SK-N-MC (cell line): ENCODE results near the gene KRTAP9-7.
"Not testable (repeated sequence)": the region's sequence is repeated elsewhere in the genome, so short reads cannot be mapped to it uniquely, and the experiment has no call there.

ENCODE experiments used
- DNase-seq: peaks from one replicate; pipeline ENCODE4 v3.0.0-alpha.2; 2011; ENCODE audit warnings: low read depth, low spot score
- H3K27ac ChIP-seq: fragments of 200-600 bp; sonication (generic); 2 replicates; pipeline ENCODE4 v1.5.1; 2016; ENCODE audit warnings: mixed run types
- H3K36me3 ChIP-seq: fragments of 200-600 bp; sonication (generic); 2 replicates; pipeline ENCODE4 v1.6.1; 2017; ENCODE audit warnings: antibody characterized with exemption, low read length, mixed read lengths; ENCODE audit not compliant: insufficient read depth
- H3K4me3 ChIP-seq: fragments of 200-600 bp; sonication (generic); 2 replicates; pipeline ENCODE4 v1.5.1; 2016
- H3K9ac ChIP-seq: fragments of 200-600 bp; sonication (generic); 2 replicates; pipeline ENCODE4 v1.8.0; 2017; ENCODE audit warnings: mixed run types, mixed read lengths; ENCODE audit not compliant: insufficient read length
- H3K9me3 ChIP-seq: fragments of 200-600 bp; sonication (generic); 2 replicates; pipeline ENCODE4 v1.6.1; 2017; ENCODE audit warnings: low read depth, mild to moderate bottlenecking, antibody characterized with exemption, low read length, moderate library complexity, mixed read lengths
- EZH2 ChIP-seq: fragments of 200-600 bp; sonication (generic); IDR thresholded peaks from one replicate; pipeline ENCODE4 v1.6.1; 2017; ENCODE audit warnings: antibody characterized with exemption
- FOXP2 ChIP-seq: optimal IDR thresholded peaks from 2 replicates; pipeline ENCODE3; 2011; ENCODE audit warnings: mild to moderate bottlenecking, moderate library complexity; ENCODE audit not compliant: insufficient read depth; ENCODE audit errors: extremely low read length, control extremely low read depth
- POLR2AphosphoS5 ChIP-seq: IDR thresholded peaks from 2 replicates; pipeline ENCODE4 v1.6.1; 2012; ENCODE audit warnings: mild to moderate bottlenecking, low read depth, low read length, borderline replicate concordance

Gene KRTAP9-7

GRCh38 chr17:41275648-41276190, at the start of gene KRTAP9-7:
Gene KRTAP9-7, plus strand, starts transcription at chr17:41275698. Its CDS starts 0 bp downstream, at chr17:41275698.
- H3K27ac ChIP-seq, H3K36me3 ChIP-seq, H3K4me3 ChIP-seq, H3K9me3 ChIP-seq, DNase-seq, H3K9ac ChIP-seq: not testable (repeated sequence)

GRCh38 chr17:41226051-41226450, 49.4 kb upstream of the KRTAP9-7 start:
- TF ChIP-seq EZH2 = no peak
- no peak for TF ChIP-seq FOXP2
- no peak for TF ChIP-seq POLR2AphosphoS5
- Histone ChIP-seq H3K9me3 (no peaks in the 10 kb centered on the region), H3K4me3 (no peak overlapping the region), H3K27ac (no peak overlapping the region), H3K36me3 (no peaks in the 10 kb centered on the region), H3K9ac (no peak overlapping the region)
- no peak for DNase-seq

DNA sequence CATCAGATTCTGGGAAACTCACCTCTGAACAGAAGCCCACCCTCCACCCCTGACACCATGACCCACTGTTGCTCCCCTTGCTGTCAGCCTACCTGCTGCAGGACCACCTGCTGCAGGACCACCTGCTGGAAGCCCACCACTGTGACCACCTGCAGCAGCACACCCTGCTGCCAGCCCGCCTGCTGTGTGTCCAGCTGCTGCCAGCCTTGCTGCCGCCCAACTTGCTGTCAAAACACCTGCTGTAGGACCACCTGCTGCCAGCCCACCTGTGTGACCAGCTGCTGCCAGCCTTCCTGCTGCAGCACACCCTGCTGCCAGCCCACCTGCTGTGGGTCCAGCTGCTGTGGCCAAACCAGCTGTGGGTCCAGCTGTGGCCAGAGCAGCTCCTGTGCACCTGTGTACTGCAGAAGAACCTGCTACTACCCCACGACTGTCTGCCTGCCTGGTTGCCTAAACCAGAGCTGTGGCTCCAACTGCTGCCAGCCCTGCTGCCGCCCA, 48.9 kb upstream of the KRTAP9-7 start, which contains the start of gene KRTAP9-2:
TSS of gene KRTAP9-2 (plus strand) at position 51 of the 498 bp plus-strand sequence. CDS start at position 58, 7 bp downstream.
- not testable (repeated sequence) for H3K36me3 ChIP-seq, H3K9me3 ChIP-seq, DNase-seq, H3K9ac ChIP-seq
- H3K4me3 ChIP-seq = peak within 1 kb of the TSS; percentile 19
- 0 out of 2 replicates have a peak within 1 kb of the TSS, but pooled peaks have one; percentile 19 for H3K27ac ChIP-seq

GRCh38 chr17:41230094-41230493, 45.4 kb upstream of the KRTAP9-7 start:
- no peak overlapping the region for H3K4me3 ChIP-seq
- no peaks in the 10 kb centered on the region for H3K36me3 ChIP-seq
- TF ChIP-seq EZH2 = no peak
- no peak for TF ChIP-seq FOXP2
- TF ChIP-seq POLR2AphosphoS5 = no peak
- no peak overlapping the region for H3K9ac ChIP-seq
- H3K27ac ChIP-seq = no peak overlapping the region
- no peaks in the 10 kb centered on the region for H3K9me3 ChIP-seq
- DNase-seq = no peak

DNA sequence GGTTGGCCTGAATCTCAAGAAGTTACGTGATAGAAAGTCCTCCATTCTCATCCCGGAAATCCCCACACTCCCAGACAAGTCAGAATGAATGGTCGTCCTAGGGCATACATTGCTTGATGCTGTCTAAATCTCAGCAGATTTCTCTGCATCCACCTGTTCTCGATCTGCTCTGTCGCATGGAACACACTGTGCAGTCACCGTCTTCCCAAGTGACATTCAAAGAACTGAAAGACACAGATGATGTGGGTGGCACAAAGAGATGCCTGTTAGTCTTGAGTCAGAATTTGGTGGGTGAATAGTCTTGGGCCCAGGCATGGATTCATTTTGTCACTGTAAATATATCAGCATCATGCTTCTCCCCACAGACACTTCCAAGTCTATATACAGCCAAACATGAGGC, 43.8 kb upstream of the KRTAP9-7 start:
- no peak overlapping the region for H3K9ac ChIP-seq
- H3K27ac ChIP-seq = no peak overlapping the region
- H3K9me3 ChIP-seq = no peaks in the 10 kb centered on the region
- H3K36me3 ChIP-seq = no peaks in the 10 kb centered on the region
- TF ChIP-seq FOXP2 (no peak), POLR2AphosphoS5 (no peak), EZH2 (no peak)
- no peak overlapping the region for H3K4me3 ChIP-seq
- DNase-seq = no peak

GRCh38 chr17:41232399-41233105, 42.9 kb upstream of the KRTAP9-7 start, which contains the start of gene KRTAP9-3:
Gene KRTAP9-3, plus strand, starts transcription at chr17:41232449. Its CDS starts 53 bp downstream, at chr17:41232502.
- not testable (repeated sequence) for H3K36me3 ChIP-seq, H3K9me3 ChIP-seq, H3K4me3 ChIP-seq, DNase-seq, H3K27ac ChIP-seq, H3K9ac ChIP-seq

DNA sequence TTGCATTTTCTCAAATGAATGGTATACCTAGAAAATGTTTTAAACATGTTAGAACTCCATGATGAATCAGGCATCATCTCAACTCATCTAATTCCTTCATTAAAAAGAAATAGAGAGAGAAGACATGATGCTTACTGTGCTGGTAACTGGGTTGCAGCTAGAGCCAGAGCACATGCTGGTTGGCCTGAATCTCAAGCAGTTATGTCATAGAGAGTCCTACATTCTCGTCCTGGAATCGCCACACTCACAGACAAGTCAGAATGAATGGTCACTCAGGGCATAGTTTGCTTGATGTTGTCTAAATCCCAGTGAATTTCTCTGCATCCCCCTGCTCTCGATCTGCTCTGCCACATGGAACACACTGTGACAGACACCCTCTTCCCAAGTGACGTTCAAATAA, 38.4 kb upstream of the KRTAP9-7 start:
- H3K9me3 ChIP-seq, DNase-seq, H3K9ac ChIP-seq, H3K27ac ChIP-seq, H3K36me3 ChIP-seq, H3K4me3 ChIP-seq: not testable (repeated sequence)

- not testable (repeated sequence) for H3K9ac ChIP-seq
These were observed 37.5 kb upstream of the KRTAP9-7 start, which contains the start of gene KRTAP9-8 for GRCh38 chr17:41237949-41238437. Gene KRTAP9-8, plus strand, starts transcription at chr17:41237999. Its CDS starts 53 bp downstream, at chr17:41238052.

DNA sequence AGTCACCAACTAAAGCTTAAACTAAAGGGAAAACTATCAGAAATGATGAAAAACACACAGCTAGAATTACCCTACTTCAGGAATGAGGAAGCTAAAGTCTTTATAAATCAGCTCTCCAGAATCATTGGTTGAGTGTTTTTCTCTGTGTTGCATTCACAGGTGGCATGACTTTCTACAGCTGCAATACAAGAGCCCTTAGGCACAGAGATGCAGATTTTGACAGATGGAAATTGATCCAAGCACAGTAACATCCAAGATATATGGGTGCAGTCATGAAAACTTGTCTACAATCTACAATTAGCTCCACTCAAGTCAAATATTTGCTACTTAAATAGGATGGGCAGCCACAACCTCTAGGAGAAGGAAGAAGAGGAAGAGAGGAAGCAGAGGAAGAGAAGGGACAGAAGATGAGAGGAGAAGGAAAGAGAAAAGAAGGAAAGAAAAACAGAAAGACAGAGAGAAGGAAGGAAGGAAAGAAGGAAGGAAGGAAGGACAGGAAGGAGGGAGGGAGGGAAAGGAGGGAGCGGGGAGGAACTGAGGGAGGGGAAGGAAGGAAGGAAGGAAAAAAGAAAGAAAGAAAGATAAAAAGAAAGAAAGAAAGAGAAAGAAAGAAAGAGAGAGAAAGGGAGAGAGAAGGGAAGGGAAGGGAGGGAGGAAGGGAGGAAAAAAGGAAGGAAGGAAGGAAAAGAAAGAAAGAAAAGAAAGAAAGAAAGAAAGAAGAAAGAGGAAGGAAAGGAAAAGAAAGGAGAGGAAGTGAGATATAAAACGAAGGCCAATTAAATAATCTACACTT, 28.3 kb upstream of the KRTAP9-7 start:
- not testable (repeated sequence) for H3K36me3 ChIP-seq, DNase-seq, H3K27ac ChIP-seq, H3K9ac ChIP-seq, H3K4me3 ChIP-seq, H3K9me3 ChIP-seq

More at GRCh38 chr17:41237949-41238437, 37.5 kb upstream of the KRTAP9-7 start, which contains the start of gene KRTAP9-8:
- not testable (repeated sequence) for H3K9me3 ChIP-seq, DNase-seq, H3K36me3 ChIP-seq, H3K27ac ChIP-seq, H3K4me3 ChIP-seq

DNA sequence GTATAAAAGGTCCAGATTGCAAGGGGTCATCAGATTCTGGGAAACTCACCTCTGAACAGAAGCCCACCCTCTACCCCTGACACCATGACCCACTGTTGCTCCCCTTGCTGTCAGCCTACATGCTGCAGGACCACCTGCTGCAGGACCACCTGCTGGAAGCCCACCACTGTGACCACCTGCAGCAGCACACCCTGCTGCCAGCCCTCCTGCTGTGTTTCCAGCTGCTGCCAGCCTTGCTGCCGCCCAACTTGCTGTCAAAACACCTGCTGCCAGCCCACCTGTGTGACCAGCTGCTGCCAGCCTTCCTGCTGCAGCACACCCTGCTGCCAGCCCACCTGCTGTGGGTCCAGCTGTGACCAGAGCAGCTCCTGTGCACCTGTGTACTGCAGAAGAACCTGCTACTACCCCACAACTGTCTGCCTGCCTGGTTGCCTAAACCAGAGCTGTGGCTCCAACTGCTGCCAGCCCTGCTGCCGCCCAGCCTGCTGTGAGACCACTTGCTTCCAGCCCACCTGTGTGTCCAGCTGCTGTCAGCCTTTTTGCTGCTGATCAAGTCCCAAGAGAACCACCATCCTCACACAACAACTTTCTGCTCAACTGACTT, 25.8 kb upstream of the KRTAP9-7 start, which contains the start of gene KRTAP9-4:
TSS of gene KRTAP9-4 (plus strand) at position 51 of the 604 bp plus-strand sequence. CDS start at position 85, 34 bp downstream.
- not testable (repeated sequence) for H3K36me3 ChIP-seq, H3K27ac ChIP-seq, H3K4me3 ChIP-seq, H3K9me3 ChIP-seq, H3K9ac ChIP-seq, DNase-seq
